HS-27A (cell line): ENCODE results near the gene NFASC.

Experiments used
- DNase-seq: peaks from one replicate; pipeline ENCODE4 v3.0.0-alpha.2; 2012; ENCODE audit warnings: low read depth, missing footprints

The NFASC gene

GRCh38 chr1:204983136-204983535, 112.5 kb downstream of the NFASC start:
- no peak for DNase-seq

DNA sequence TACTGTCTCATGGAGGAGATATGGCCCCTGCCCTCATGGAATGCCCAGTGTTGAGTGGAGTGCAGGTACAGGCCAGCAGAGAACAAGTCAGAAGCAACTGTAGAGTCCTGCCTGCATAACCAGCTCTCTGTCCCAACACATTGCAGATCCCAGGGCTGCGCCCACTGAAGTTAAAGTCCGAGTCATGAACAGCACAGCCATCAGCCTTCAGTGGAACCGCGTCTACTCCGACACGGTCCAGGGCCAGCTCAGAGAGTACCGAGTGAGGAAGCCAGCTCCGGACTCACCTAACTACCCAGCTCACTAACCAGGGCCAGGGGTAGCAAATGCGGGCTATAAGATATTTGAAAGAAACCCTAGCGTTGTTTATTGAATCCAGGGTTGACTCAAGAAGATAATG, 113.2 kb downstream of the NFASC start:
- DNase-seq = no peak

DNA sequence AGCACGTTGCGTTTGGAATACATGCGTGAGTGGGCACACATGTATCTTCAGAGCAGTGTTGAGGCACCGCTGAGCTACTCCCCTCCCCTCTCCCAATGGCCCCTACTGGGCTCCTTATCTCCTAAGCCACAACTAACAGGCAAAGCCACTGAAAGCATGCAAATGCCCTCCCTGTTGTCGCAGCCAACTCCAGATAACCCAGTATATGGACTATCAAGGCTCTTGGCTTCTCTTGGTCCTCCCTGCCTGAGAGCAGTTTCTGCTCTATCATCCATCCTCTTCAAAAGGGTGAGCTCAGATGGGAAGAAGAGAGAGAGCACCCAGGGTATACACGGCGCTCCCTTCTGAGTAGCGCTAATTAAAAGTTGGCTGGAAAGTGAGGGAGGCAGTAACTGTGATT, 113.8 kb downstream of the NFASC start:
- DNase-seq = no peak

DNA sequence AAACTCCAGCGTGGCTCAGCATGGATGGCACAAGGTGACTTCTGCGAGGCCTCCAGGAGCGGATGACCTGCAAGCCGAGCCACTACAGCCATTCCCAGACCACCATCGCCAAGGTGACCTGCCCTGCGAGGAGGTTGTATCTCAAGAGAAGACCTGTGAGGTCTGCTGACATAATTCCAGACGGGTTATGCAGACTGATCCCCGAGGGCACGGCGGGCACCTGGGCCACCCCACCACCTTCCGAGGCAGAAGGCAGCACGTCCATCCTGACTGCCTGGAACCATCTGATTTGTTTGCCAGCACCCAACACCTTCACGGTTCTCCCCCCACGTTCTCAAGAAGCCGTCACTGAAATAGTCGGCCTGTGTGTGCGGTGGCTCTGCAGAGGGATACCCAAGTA, 115.5 kb downstream of the NFASC start:
- DNase-seq = no peak

DNA sequence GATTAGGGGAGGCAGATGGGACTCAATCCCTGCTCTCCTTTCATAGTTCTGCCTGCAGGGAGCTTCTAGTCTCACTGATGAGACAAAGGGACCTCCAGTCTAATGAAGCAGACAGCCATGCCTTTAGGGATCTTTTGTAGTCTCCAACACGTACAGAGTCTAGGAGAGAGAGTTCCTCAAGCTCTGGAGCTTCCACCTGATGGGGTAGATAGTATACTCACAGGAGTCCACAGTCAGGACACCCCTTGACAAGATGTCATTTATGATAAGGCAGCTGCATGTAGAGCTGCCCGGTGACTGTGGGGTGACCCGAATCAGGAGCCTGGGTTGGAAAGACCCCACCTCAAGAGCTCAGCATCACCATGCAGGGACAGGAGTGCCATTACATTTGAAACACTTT, 117.0 kb downstream of the NFASC start:
- no peak for DNase-seq

DNA sequence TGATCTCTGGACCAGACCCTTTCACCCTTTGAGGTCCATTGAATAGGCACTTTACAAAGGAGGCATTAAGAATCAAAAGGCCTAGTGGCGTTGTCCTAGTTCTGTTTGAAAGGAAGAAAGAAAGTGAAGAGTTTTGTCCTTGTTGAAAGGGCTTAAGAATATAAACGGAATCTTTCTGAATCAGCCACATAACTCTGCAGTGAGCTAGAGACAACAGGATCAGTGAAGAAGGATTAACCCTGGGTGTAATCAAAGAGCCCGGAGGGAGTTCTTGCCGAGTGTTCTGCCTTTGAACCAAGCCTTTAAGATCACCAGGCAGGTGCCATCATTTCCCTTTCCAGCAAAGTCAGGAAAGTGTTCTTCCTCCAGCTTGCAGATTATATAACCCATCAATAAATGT, 117.5 kb downstream of the NFASC start:
- DNase-seq = no peak

DNA sequence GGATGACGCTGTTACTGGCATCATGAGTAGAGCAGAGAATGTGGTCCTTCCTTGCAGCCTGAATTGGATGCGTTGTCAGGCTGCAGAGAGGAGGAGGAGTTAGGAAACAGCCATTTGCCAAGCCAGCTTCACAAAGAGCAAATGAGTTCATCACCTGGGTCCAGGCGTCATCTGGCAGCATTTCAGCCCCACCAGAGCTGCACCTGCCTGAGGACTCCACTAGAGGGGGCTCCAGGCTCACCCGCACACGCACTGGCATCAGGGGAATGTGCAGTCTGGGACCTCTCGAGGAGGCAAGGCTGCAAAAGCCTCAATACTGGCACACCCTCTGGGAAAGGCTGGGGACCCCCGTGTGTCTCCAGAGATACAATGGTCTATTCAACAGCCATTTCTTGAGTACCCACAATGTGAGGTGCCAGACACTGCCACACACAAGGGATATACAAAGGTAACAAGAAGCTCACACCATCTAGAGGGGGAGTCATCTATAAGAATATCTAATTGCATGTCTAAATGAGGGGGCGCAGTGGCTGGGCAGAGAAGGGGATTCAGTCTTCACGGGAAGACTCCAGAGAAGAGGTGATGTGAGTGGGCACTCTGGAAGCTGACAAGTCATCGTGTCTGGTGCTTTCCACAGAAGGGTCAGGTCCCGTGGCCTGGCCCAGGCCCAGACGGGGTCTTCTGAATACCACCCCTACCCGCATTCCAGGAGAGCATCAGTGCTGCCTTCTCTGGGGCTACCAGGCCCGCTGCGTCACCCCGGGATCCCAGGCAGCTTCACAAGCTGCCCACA, 118.8 kb downstream of the NFASC start:
- peak; percentile 15 for DNase-seq

GRCh38 chr1:204990059-204990664, 119.5 kb downstream of the NFASC start:
- DNase-seq = no peak

DNA sequence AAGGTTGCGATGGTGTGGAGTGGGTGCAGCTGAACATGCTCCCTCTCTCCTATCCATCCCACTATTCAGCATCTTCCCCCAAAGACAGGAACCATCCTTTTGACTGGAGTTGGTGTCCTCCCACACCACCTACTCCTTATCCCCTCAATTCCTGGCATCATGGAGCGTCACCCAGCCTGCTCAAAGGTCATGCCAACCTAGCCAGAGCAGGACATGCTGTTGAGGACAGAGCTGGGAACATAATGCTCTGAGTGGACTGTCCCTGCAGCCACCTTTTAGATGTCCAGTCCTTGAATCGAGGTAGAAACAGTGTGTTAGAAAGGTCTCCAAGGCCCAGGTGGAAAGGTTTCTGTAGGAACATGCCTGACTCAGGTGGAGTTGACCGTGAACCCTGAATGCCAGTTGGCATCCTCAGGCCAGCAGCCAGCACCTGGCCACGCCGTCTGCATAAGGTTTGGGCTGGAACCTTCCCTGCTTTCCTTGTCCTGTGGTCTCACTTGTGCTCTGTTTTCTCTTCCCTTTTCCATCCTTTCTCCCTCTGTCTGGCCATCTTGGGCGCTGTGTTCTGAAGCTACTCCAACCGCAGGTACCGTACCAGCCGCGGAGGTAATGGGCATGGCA, 120.2 kb downstream of the NFASC start:
- no peak for DNase-seq

- no peak for DNase-seq
These were observed 120.7 kb downstream of the NFASC start for GRCh38 chr1:204991342-204991844.

DNA sequence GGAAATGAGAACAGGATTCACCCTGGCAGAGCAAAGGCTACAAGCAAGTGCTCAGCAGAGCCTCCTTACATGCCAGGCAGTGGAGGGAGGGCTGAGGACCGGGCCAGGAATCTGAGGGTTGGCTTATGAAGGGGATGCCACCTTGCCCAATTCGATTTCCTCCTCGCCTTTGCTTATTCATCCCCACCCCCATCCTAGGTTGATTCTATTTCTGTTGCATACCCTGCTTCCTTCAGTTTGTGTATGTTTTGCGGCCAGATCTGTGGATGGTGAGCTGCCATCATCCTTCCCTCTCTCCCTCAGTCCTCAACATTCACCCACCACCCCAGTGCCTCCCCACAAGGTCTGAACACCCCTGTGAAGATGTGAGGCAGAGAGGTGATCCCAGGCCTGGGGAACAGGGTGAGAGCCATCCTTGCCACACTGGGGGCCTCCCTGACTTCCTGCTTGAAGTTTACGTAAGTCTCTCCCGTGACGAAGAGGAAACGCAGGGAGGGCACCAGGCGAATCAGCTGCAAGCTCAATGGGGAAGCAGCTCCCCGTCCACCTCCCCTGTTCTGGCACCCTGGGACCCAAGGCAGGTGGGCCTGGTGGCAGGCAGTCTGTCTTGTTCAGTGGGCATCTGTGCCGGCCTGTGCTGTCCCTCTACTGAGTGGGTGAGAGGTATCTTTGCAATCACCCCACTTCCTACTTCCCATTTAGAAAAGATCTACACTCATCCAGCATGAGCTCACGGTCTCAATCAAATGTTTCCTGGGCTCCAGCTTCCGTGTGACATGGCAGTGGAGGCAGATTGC, 121.7 kb downstream of the NFASC start:
- DNase-seq = no peak

GRCh38 chr1:204992998-204993314, 122.3 kb downstream of the NFASC start:
- no peak for DNase-seq

GRCh38 chr1:204994086-204994862, 123.6 kb downstream of the NFASC start:
- DNase-seq = no peak

DNA sequence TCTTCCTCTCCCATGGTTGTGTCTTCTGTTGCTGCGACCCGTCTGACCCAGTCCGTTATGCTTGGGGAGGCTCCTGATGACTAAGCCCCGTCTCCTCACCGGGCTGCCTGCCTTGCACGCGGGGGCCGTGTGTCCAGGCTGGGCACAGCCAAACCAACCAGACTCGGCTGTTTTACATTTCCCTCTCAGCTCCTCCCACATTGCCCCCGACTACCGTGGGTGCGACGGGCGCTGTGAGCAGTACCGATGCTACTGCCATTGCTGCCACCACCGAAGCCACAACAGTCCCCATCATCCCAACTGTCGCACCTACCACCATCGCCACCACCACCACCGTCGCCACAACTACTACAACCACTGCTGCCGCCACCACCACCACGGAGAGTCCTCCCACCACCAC, 126.3 kb downstream of the NFASC start:
- no peak for DNase-seq

GRCh38 chr1:204997591-204998355, 127.1 kb downstream of the NFASC start:
- DNase-seq = no peak

GRCh38 chr1:205001162-205001561, 130.5 kb downstream of the NFASC start:
- DNase-seq = no peak

- no peak for DNase-seq
These were observed 132.0 kb downstream of the NFASC start for GRCh38 chr1:205002705-205003104.

DNA sequence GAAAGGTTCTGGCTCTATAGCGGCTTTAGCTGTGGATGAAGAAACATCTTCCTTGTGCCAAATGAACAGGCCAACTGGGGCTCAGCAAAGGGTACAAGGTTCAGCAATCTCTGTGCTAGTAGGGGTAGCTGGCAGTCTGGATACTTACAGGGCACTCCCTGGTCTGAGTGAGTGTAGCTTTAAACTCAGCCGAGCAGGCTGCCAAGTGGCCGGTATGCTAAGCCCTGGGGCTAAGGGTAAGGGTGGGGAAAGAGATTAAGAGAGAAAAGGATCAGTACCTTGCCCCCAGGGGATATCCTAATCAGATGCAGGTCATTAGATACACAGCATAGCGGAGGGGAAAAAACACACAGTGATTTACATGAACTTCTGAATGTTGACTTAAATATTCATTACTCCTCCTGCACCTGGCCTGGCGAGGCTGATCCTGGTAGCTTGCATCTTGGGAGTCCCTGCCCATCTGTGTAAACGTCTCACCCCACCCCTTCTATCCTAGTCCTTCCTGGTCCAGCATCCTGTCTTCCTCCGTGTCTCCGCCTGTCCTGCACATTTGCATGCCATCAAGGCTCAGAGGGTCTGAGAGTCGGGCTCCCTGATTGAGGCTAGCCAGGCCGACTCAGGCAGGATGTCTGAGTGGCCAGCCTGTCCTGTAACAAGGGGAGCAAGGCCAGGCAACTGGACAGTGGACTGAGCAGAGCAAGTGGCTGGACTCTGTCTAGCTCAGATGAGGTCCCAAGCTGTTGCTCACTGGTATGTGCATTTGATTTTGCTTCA, 132.9 kb downstream of the NFASC start:
- DNase-seq = no peak

DNA sequence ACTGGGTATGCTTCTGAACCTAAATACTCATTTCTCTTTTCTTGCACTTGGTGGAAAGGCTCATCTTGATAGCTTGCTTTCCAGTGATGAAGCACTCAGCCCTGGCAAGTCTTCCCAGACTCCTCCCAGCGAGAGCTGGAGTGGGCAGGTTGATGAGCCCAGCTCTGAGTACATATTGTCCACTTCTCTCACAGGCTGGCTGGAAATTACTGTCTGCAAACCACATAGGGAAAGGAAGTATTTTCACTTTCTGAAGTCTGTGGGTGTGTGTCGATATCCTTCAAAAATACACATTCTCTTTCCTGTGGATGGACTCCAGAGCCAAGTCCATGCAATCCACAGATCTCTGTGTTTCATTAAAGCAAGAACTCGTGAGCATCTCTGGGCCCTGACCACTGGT, 133.7 kb downstream of the NFASC start:
- DNase-seq = no peak

GRCh38 chr1:205008896-205009295, 138.2 kb downstream of the NFASC start:
- DNase-seq = no peak
